HepG2 (cell line): ENCODE measurements around the gene ARHGAP45. TPM values are rescaled to one million over a fixed set of nuclear protein-coding genes. Genes with fewer than 3 reads are reported as not detected.
A peak's percentile ranks its signal among the peaks of the same experiment; 100 is the strongest.

Experiments used
- ATAC-seq: fragments of 200-7000 bp; cut with Tn5 transposase; 3 replicates; pipeline ENCODE4 v1.9.1; 2020; ENCODE audit warnings: mild to moderate bottlenecking, moderate library complexity
- BruUV-seq: library from RNA; stranded (reverse); fragments of 400-500 nt; replicated peaks from 2 replicates; lab custom pipeline; 2021; lab: Mats Ljungman, UMichigan
- CTCF ChIA-PET: fragments of 300-600 bp; formaldehyde crosslinking; extraction: SDS; loops from one replicate; lab custom pipeline; 2021; ENCODE audit warnings: low total read pairs, inconsistent platforms, low intra/inter-chr PET ratio; lab: Yijun Ruan, JAX
- POLR2A ChIA-PET: fragments of 350-600 bp; sonication (Branson Sonifier 250); formaldehyde crosslinking; loops from one replicate; lab custom pipeline; 2020; ENCODE audit warnings: antibody characterized with exemption, inconsistent platforms; lab: Yijun Ruan, JAX
- DNase-seq: peaks from one replicate; pipeline ENCODE4 v3.0.0-alpha.2; 2015; ENCODE audit warnings: low spot score
- FAIRE-seq: peaks from 3 replicates; lab custom pipeline; 2011; peaks lifted over from hg19 to GRCh38; lab: Jason Lieb, UNC
- H2AFZ ChIP-seq: one replicate; pipeline ENCODE4 v1.6.1; 2011; ENCODE audit warnings: low read length, inconsistent platforms
- H3K27ac ChIP-seq: fragments of 300-600 bp; 3 replicates; pipeline ENCODE4 v1.8.0; 2011; ENCODE audit warnings: mixed run types, mild to moderate bottlenecking, mixed read lengths, low read length, inconsistent platforms; ENCODE audit not compliant: insufficient read depth; ENCODE audit errors: extremely low read length
- H3K27me3 ChIP-seq, 2 experiments: fragments of 200-600 bp in 1 of 2; 2 replicates in 1 of 2; 3 replicates in 1 of 2; pipeline versions ENCODE4 v1.6.0 to v1.8.0; 2011; ENCODE audit warnings: low read length in 2 of 2, mild to moderate bottlenecking in 2 of 2, moderate library complexity in 2 of 2, inconsistent platforms in 1 of 2; ENCODE audit not compliant: insufficient read depth in 2 of 2, control insufficient read depth in 1 of 2
- H3K36me3 ChIP-seq, 2 experiments: fragments of 200-600 bp in 1 of 2; replicated peaks in 1 of 2; 2 replicates in 1 of 2; 3 replicates in 1 of 2; pipeline versions ENCODE4 v1.5.1 to v1.8.0; 2011; ENCODE audit warnings: low read length in 2 of 2, inconsistent platforms in 1 of 2; ENCODE audit not compliant: insufficient read depth in 2 of 2, control insufficient read depth in 1 of 2
- H3K4me1 ChIP-seq: 2 replicates; pipeline ENCODE4 v1.5.1; 2012; ENCODE audit warnings: low read length, inconsistent platforms; ENCODE audit not compliant: insufficient read depth
- H3K4me2 ChIP-seq: 2 replicates; pipeline ENCODE4 v1.6.0; 2011; ENCODE audit warnings: low read depth, low read length, inconsistent platforms
- H3K4me3 ChIP-seq, 3 experiments: fragments of 200-600 bp in 1 of 3; sonication (generic), shearing (Covaris generic) in 1 of 3; replicated peaks in 1 of 3; 2 replicates each; pipeline ENCODE4 v1.5.1; 2011 to 2016; ENCODE audit warnings: low read length in 3 of 3, inconsistent platforms in 2 of 3, low read depth in 2 of 3, mild to moderate bottlenecking in 2 of 3, control low read depth in 1 of 3, mixed read lengths in 1 of 3; ENCODE audit not compliant: insufficient read depth in 1 of 3
- H3K79me2 ChIP-seq: one replicate; pipeline ENCODE4 v1.6.1; 2011; ENCODE audit warnings: low read length, inconsistent platforms; ENCODE audit not compliant: insufficient read depth
- H3K9ac ChIP-seq: 2 replicates; pipeline ENCODE4 v1.6.0; 2011; ENCODE audit warnings: mild to moderate bottlenecking, low read depth, low read length, inconsistent platforms; ENCODE audit not compliant: insufficient read depth
- H3K9me3 ChIP-seq: 2 replicates; pipeline ENCODE4 v1.5.1; 2012; ENCODE audit warnings: mild to moderate bottlenecking, low read length
- H4K20me1 ChIP-seq: 2 replicates; pipeline ENCODE4 v1.6.0; 2011; ENCODE audit warnings: inconsistent platforms, mild to moderate bottlenecking, low read length, moderate library complexity; ENCODE audit not compliant: insufficient read depth
- AGO1 ChIP-seq: fragments of 200-400 bp; formaldehyde crosslinking; IDR thresholded peaks from 2 replicates; pipeline ENCODE4 v1.6.1; 2017; ENCODE audit warnings: mild to moderate bottlenecking, low read depth, low read length, moderate library complexity; ENCODE audit not compliant: poor library complexity, severe bottlenecking
- AGO2 ChIP-seq: fragments of 200-400 bp; formaldehyde crosslinking; optimal IDR thresholded peaks from 2 replicates; pipeline ENCODE3; 2017; ENCODE audit warnings: mild to moderate bottlenecking, low read depth, low read length, moderate library complexity
- CCAR2 ChIP-seq: fragments of 200-400 bp; formaldehyde crosslinking; optimal IDR thresholded peaks from 2 replicates; pipeline ENCODE3; 2018; ENCODE audit warnings: low read depth, mild to moderate bottlenecking, low read length, moderate library complexity
- FOXM1 ChIP-seq: sonication (generic); formaldehyde crosslinking; IDR thresholded peaks from 2 replicates; pipeline ENCODE4 v1.5.0; 2020; ENCODE audit warnings: missing genetic modification reagents
- HNRNPL ChIP-seq: fragments of 200-400 bp; formaldehyde crosslinking; IDR thresholded peaks from 2 replicates; pipeline ENCODE4 v1.6.1; 2017; ENCODE audit warnings: mild to moderate bottlenecking, low read depth, low read length
- POLR2A ChIP-seq, 2 experiments: IDR thresholded peaks; 2 replicates each; pipeline ENCODE4 v1.6.1; 2011; ENCODE audit warnings: low read depth in 2 of 2, low read length in 2 of 2, mild to moderate bottlenecking in 1 of 2, moderate library complexity in 1 of 2; ENCODE audit not compliant: insufficient read depth in 1 of 2
- POLR2AphosphoS5 ChIP-seq: IDR thresholded peaks from 2 replicates; pipeline ENCODE4 v1.6.1; 2012; ENCODE audit warnings: low read depth, low read length
- POLR2G ChIP-seq: fragments of 200-400 bp; formaldehyde crosslinking; IDR thresholded peaks from 2 replicates; pipeline ENCODE4 v1.6.1; 2018; ENCODE audit warnings: mild to moderate bottlenecking, low read depth, low read length, moderate library complexity
- ZBTB7A ChIP-seq: sonication (generic); formaldehyde crosslinking; IDR thresholded peaks from 2 replicates; pipeline ENCODE4 v1.8.0; 2022; ENCODE audit warnings: mild to moderate bottlenecking, missing genetic modification reagents
- ZNF710 ChIP-seq: sonication (generic); formaldehyde crosslinking; IDR thresholded peaks from 2 replicates; pipeline ENCODE4 v1.5.0; 2020; ENCODE audit warnings: mild to moderate bottlenecking, missing genetic modification reagents, borderline replicate concordance
- WGBS: methylation state at CpG from one replicate; pipeline ENCODE4 v1.1.6; 2017; ENCODE audit warnings: low lambda C conversion rate; 5-methylcytosine and 5-hydroxymethylcytosine counted together
- in situ Hi-C: cut with HindIII; loops from 2 replicates; pipeline ENCODE4 v1.10.0; 2017; ENCODE audit warnings: low pct_unique_long_range_greater_than_20kb; ENCODE audit not compliant: extremely low pct_ligation_motif_present
- intact Hi-C: fragments of 100-400 bp; cut with micrococcal nuclease; formaldehyde crosslinking; loops from one replicate; pipeline ENCODE4 v1.10.0; 2022; ENCODE audit not compliant: unreplicated experiment
- polyA plus RNA-seq, 8 experiments: library from polyadenylated mRNA; depleted of rRNA in 3 of 8; stranded (reverse) in 7 of 8; unstranded in 1 of 8; fragments of >200 nt; fragmentation: Illumina TruSeq in 4 of 8; extraction: Trizol in 4 of 8; gene quantifications; 2 replicates each; pipeline versions ENCODE4 v1.2.1 to v1.2.3, GENCODE V29; 2011 to 2016; ENCODE audit warnings: low read depth in 4 of 8, missing spikeins in 1 of 8, mixed read lengths in 1 of 8; ENCODE audit not compliant: insufficient read depth in 1 of 8
- total RNA-seq, 5 experiments: library from RNA; depleted of rRNA; stranded (reverse); fragments of >200 nt; fragmentation: Illumina TruSeq; extraction: Trizol; gene quantifications; 2 replicates each; pipeline ENCODE4 v1.2.3, GENCODE V29; 2016; ENCODE audit warnings: low read depth in 1 of 5

The ARHGAP45 gene
- total and polyA plus RNA-seq, 2 of the 13 experiments (the other 11 are each of a cell fraction or from before 2014, with no cell fraction given): 0.84 to 32.0 TPM

- H3K9me3 ChIP-seq: no peaks in the 10 kb centered on the region
- no peak overlapping the region for H3K4me2 ChIP-seq
- FAIRE-seq (no peak), DNase-seq (no peak), ATAC-seq (no peak)
- intact Hi-C loops: loop anchor here (5.0 to 10.0 kb wide), 2 partner anchors 55 to 82 kb away; no protein-coding TSS in a partner anchor
- H3K4me1 ChIP-seq: peaks cover 40% of the 10 kb centered on the region
- H4K20me1 ChIP-seq: peaks cover 13% of the 10 kb centered on the region; the same call in 1 of the 2 replicates
- peaks cover 6% of the 10 kb centered on the region for H3K79me2 ChIP-seq
- H3K27me3 ChIP-seq: no peaks in the 10 kb centered on the region
- H3K9ac ChIP-seq: no peak overlapping the region
- BruUV-seq: no TSS peak
- ChIA-PET CTCF (no interaction called here), POLR2A (no interaction called here)
- WGBS: 95% methylated on average over 26 of the region's 54 CpGs
- peaks cover 10 to 20% of the 10 kb centered on the region in 2 experiments; a peak in 4 of 5 replicates for H3K36me3 ChIP-seq
- in situ Hi-C loops: loop anchor here (5.0 kb wide), 1 partner anchor 82 kb away; no protein-coding TSS in a partner anchor
- peak; percentile 40 for TF ChIP-seq POLR2G
- TF ChIP-seq AGO1: peak; percentile 58
- TF ChIP-seq AGO2: peak; percentile 66
- TF ChIP-seq ZNF710: no peak
- TF ChIP-seq FOXM1 (CRISPR knock-in tag): no peak
- 0 out of 2 replicates have a peak, but pooled peaks have one; percentile 30 for TF ChIP-seq POLR2AphosphoS5
- TF ChIP-seq CCAR2: no peak
- 0 out of 2 replicates have a peak, but pooled peaks have one; percentile 28 for TF ChIP-seq ZBTB7A
- TF ChIP-seq HNRNPL: 0 out of 2 replicates have a peak, but pooled peaks have one; percentile 56
- peak in 1 of 2 experiments; percentile 41; a peak in 1 of 4 replicates for TF ChIP-seq POLR2A (IDR thresholded peaks at IDR 0.05; ENCODE audit: insufficient read depth in 1 of 2, low read depth in 2 of 2, low read length in 2 of 2)
- no peak overlapping the region for H3K27ac ChIP-seq
- H3K4me3 ChIP-seq: no peak overlapping the region
- H2AFZ ChIP-seq: no peak overlapping the region
Measured at GRCh38 chr19:1109697-1110671, 43.0 kb downstream of the ARHGAP45 start.
